ENCODE data around the gene HIGD1C.
"Not testable (repeated sequence)": the region's sequence is repeated elsewhere in the genome, so short reads cannot be mapped to it uniquely, and the experiment has no call there.

The HIGD1C gene

GRCh38 chr12:50952510-50952909 is at the start of gene HIGD1C:
HIGD1C (plus strand) TSS chr12:50952544; CDS start chr12:50953999, 1,455 bp downstream.
- Histone ChIP-seq H3K36me3 (ENCODE audit: control insufficient read depth, low read length) (no peaks in the 10 kb centered on the region), H3K27ac (ENCODE audit: low read depth, low read length) (no peak within 1 kb of the TSS), H3F3A (ENCODE audit: control insufficient read depth, insufficient read depth) (no peaks in the 10 kb centered on the region), H3K79me2 (ENCODE audit: control insufficient read depth, low read length) (no peaks in the 10 kb centered on the region), H4K20me1 (ENCODE audit: control insufficient read depth, insufficient read depth, low read depth, low read length) (no peaks in the 10 kb centered on the region), H3K9me2 (replicated peaks; ENCODE audit: control insufficient read depth, low read length) (no peaks in the 10 kb centered on the region), H3K4me3 (ENCODE audit: low read length) (no peak within 1 kb of the TSS), H3K27me3 (ENCODE audit: control insufficient read depth, low read length) (no peaks in the 10 kb centered on the region), H3K4me2 (ENCODE audit: low read length) (no peak within 1 kb of the TSS), H3K4me1 (ENCODE audit: control insufficient read depth, low read length) (peaks cover 8% of the 10 kb centered on the region; the same call in 1 of the 2 replicates), H3K9me3 (ENCODE audit: control insufficient read depth, insufficient read depth, low read length) (no peaks in the 10 kb centered on the region)
- TF ChIP-seq, protein P1, sequence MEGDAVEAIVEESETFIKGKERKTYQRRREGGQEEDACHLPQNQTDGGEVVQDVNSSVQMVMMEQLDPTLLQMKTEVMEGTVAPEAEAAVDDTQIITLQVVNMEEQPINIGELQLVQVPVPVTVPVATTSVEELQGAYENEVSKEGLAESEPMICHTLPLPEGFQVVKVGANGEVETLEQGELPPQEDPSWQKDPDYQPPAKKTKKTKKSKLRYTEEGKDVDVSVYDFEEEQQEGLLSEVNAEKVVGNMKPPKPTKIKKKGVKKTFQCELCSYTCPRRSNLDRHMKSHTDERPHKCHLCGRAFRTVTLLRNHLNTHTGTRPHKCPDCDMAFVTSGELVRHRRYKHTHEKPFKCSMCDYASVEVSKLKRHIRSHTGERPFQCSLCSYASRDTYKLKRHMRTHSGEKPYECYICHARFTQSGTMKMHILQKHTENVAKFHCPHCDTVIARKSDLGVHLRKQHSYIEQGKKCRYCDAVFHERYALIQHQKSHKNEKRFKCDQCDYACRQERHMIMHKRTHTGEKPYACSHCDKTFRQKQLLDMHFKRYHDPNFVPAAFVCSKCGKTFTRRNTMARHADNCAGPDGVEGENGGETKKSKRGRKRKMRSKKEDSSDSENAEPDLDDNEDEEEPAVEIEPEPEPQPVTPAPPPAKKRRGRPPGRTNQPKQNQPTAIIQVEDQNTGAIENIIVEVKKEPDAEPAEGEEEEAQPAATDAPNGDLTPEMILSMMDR (IDR thresholded peaks at IDR 0.05; ENCODE audit: low read depth, low read length, poor library complexity, severe bottlenecking), result no peak
- no peak for TF ChIP-seq EZH2phosphoT487 (IDR thresholded peaks at IDR 0.05; ENCODE audit: borderline replicate concordance, low read length)

DNA sequence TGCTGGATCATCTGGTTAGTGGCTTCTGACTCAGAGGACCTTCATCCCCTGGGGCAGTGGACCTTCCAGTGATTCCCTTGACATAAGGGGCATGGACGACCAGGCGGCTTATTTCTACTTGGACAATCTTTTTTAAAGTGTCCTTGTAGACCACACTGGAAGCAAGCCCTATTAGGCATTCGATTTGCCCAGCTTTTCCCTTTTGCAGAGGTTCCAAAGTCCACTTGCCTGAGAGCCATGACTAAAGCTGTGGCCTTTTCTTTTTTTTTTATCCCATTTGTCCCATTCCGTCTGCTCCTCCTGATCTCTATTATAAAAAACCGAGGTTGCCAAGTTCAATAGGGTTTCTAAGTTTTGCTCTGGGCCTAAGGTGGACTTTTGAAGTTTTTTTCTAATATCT is 43.9 kb upstream of the HIGD1C start:
- not testable (repeated sequence) for H3K4me2 ChIP-seq (ENCODE audit: low read length); H3K4me1 ChIP-seq (ENCODE audit: control insufficient read depth, low read length); H3K9me2 ChIP-seq (replicated peaks; ENCODE audit: control insufficient read depth, low read length); H3K79me2 ChIP-seq (ENCODE audit: control insufficient read depth, low read length); H3K4me3 ChIP-seq (ENCODE audit: low read length); H3K36me3 ChIP-seq (ENCODE audit: control insufficient read depth, low read length); H3K27ac ChIP-seq (ENCODE audit: low read depth, low read length); H3K27me3 ChIP-seq (ENCODE audit: control insufficient read depth, low read length); H3F3A ChIP-seq (ENCODE audit: control insufficient read depth, insufficient read depth); H3K9me3 ChIP-seq (ENCODE audit: control insufficient read depth, insufficient read depth, low read length); H4K20me1 ChIP-seq (ENCODE audit: control insufficient read depth, insufficient read depth, low read depth, low read length)

GRCh38 chr12:50912361-50912760 is 40.0 kb upstream of the HIGD1C start:
- H3F3A ChIP-seq (ENCODE audit: control insufficient read depth, insufficient read depth); H3K4me2 ChIP-seq (ENCODE audit: low read length); H3K79me2 ChIP-seq (ENCODE audit: control insufficient read depth, low read length); H4K20me1 ChIP-seq (ENCODE audit: control insufficient read depth, insufficient read depth, low read depth, low read length); H3K4me3 ChIP-seq (ENCODE audit: low read length); H3K36me3 ChIP-seq (ENCODE audit: control insufficient read depth, low read length); H3K27ac ChIP-seq (ENCODE audit: low read depth, low read length); H3K27me3 ChIP-seq (ENCODE audit: control insufficient read depth, low read length); H3K4me1 ChIP-seq (ENCODE audit: control insufficient read depth, low read length); H3K9me2 ChIP-seq (replicated peaks; ENCODE audit: control insufficient read depth, low read length): not testable (repeated sequence)
- H3K9me3 ChIP-seq (ENCODE audit: control insufficient read depth, insufficient read depth, low read length), result peaks cover 19% of the 10 kb centered on the region; the same call in 1 of the 2 replicates

DNA sequence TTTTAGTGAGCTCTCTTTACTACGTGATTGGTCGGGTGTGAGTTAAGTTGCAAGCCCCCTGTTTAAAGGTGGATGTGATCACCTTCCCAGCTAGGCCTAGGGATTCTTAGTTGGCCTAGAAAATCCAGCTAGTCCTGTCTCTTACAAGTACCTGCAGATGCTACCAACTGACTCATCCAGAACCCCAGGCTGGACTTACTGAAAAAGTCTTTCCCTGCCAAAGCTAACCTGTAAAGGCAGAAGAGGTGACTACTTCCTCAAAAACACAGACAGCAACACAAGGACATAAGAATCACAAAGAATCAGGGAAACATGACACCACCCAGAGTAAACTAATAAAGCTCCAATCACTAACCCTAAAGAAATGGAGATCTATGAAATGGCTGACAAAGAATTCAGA is 39.1 kb upstream of the HIGD1C start:
- H3K79me2 ChIP-seq (ENCODE audit: control insufficient read depth, low read length), result no peaks in the 10 kb centered on the region
- peaks cover 24% of the 10 kb centered on the region for H3K9me3 ChIP-seq (ENCODE audit: control insufficient read depth, insufficient read depth, low read length)
- TF ChIP-seq EZH2phosphoT487 (IDR thresholded peaks at IDR 0.05; ENCODE audit: borderline replicate concordance, low read length), result no peak
- TF ChIP-seq, protein P1 (IDR thresholded peaks at IDR 0.05; ENCODE audit: low read depth, low read length, poor library complexity, severe bottlenecking), result no peak

More for the DNA sequence above, 39.1 kb upstream of the HIGD1C start:
- Histone ChIP-seq H3K4me2 (ENCODE audit: low read length) (no peak overlapping the region), H3K36me3 (ENCODE audit: control insufficient read depth, low read length) (no peaks in the 10 kb centered on the region), H3K4me3 (ENCODE audit: low read length) (no peak overlapping the region), H3K4me1 (ENCODE audit: control insufficient read depth, low read length) (no peaks in the 10 kb centered on the region), H3F3A (ENCODE audit: control insufficient read depth, insufficient read depth) (no peaks in the 10 kb centered on the region), H4K20me1 (ENCODE audit: control insufficient read depth, insufficient read depth, low read depth, low read length) (no peaks in the 10 kb centered on the region), H3K9me2 (replicated peaks; ENCODE audit: control insufficient read depth, low read length) (no peaks in the 10 kb centered on the region), H3K27ac (ENCODE audit: low read depth, low read length) (no peak overlapping the region), H3K27me3 (ENCODE audit: control insufficient read depth, low read length) (no peaks in the 10 kb centered on the region)
